Measurements from ENCODE around the gene TSSK2. TPM values are rescaled to one million over a fixed set of nuclear protein-coding genes. Genes with fewer than 3 reads are reported as not detected.

TSSK2 gene
- total RNA-seq, 1 donor from 2014 or later = not detected

- no peak for TF ChIP-seq CTCF (IDR thresholded peaks at IDR 0.05; ENCODE audit: insufficient read depth, low read length, poor library complexity, severe bottlenecking)
- peaks cover 22% of the 10 kb centered on the region for H3K27me3 ChIP-seq (ENCODE audit: control insufficient read depth, insufficient read depth, low read length)
- no peak overlapping the region for H3K4me3 ChIP-seq (ENCODE audit: low read depth, low read length)
- DNase-seq (ENCODE audit: low read depth) = no peak
- H3K36me3 ChIP-seq (ENCODE audit: control insufficient read depth, insufficient read depth, low read length) = peaks cover 3% of the 10 kb centered on the region
Observed at GRCh38 chr22:19173047-19174035, 42.2 kb downstream of the TSSK2 start.

GRCh38 chr22:19174106-19175025 is 43.3 kb downstream of the TSSK2 start:
- Histone ChIP-seq H3K4me3 (ENCODE audit: low read depth, low read length) (no peak overlapping the region), H3K36me3 (ENCODE audit: control insufficient read depth, insufficient read depth, low read length) (peaks cover 3% of the 10 kb centered on the region), H3K27me3 (ENCODE audit: control insufficient read depth, insufficient read depth, low read length) (peaks cover 11% of the 10 kb centered on the region)
- TF ChIP-seq CTCF (IDR thresholded peaks at IDR 0.05; ENCODE audit: insufficient read depth, low read length, poor library complexity, severe bottlenecking) = no peak
- DNase-seq (ENCODE audit: low read depth) = no peak

DNA sequence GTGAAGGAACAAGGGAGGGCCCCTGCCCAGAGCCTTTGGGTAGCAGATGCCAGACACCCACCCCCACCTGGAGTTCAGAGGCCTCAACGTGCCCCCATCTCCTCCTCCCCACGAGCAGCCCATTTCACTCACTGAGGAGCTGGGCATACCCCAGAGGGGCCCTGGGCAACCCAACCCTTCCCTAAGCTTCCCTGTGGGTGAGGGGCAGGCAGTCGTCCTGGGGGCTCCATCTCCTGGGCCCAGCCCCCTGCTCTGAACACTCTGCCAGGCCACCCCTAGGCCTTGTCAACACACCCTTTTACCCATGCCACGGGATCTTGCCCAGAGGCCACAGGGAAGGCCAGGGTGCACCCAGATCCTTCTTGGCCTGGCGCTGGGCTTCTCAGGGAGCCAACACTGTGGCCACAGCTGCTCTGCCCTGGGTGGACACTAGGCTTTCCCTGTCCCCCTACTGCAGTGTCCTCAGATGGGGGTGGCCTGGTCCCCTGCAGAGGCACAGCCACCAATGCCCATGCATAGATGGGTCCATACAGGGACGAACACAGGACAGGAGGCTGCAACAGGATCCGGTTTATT is 44.0 kb downstream of the TSSK2 start:
- peaks cover 3% of the 10 kb centered on the region for H3K36me3 ChIP-seq (ENCODE audit: control insufficient read depth, insufficient read depth, low read length)
- no peak overlapping the region for H3K4me3 ChIP-seq (ENCODE audit: low read depth, low read length)
- peaks cover 4% of the 10 kb centered on the region for H3K27me3 ChIP-seq (ENCODE audit: control insufficient read depth, insufficient read depth, low read length)
- no peak for DNase-seq (ENCODE audit: low read depth)
- TF ChIP-seq CTCF (IDR thresholded peaks at IDR 0.05; ENCODE audit: insufficient read depth, low read length, poor library complexity, severe bottlenecking) = no peak

GRCh38 chr22:19175602-19176174 is 44.6 kb downstream of the TSSK2 start:
- DNase-seq (ENCODE audit: low read depth) = no peak
- Histone ChIP-seq H3K4me3 (ENCODE audit: low read depth, low read length) (no peak overlapping the region), H3K36me3 (ENCODE audit: control insufficient read depth, insufficient read depth, low read length) (peaks cover 3% of the 10 kb centered on the region), H3K27me3 (ENCODE audit: control insufficient read depth, insufficient read depth, low read length) (no peaks in the 10 kb centered on the region)
- no peak for TF ChIP-seq CTCF (IDR thresholded peaks at IDR 0.05; ENCODE audit: insufficient read depth, low read length, poor library complexity, severe bottlenecking)

DNA sequence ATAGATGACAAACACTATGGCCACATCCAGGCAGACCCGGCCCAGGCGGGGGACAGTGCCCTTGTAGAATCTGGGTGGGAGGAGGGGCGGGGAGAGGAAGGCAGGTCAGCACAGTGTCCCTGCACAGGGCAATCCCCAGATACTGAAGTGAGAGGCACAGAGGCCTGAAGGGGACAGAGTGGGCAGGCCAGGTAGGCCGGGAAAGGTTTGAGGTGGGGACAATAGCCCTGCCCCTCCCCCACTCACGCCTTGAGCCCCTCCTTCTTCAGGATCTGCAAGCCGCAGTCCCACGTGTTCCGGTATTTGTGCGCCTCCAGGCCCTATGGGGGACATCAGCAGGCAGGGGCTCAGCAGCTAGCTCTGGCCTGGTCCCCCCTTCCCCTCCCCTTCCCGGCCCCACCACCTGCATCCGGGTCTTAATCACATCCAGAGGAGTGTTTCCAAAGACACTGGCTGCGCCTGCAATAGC is 45.1 kb downstream of the TSSK2 start:
- no peak for TF ChIP-seq CTCF (IDR thresholded peaks at IDR 0.05; ENCODE audit: insufficient read depth, low read length, poor library complexity, severe bottlenecking)
- no peak for DNase-seq (ENCODE audit: low read depth)
- no peak overlapping the region for H3K4me3 ChIP-seq (ENCODE audit: low read depth, low read length)
- peaks cover 3% of the 10 kb centered on the region for H3K36me3 ChIP-seq (ENCODE audit: control insufficient read depth, insufficient read depth, low read length)
- H3K27me3 ChIP-seq (ENCODE audit: control insufficient read depth, insufficient read depth, low read length) = no peaks in the 10 kb centered on the region
